HG03280 (cell line): ENCODE results near the gene CITED1.

Source experiments
- ATAC-seq: cut with Tn5 transposase; IDR thresholded peaks from one replicate; pipeline ENCODE4 v1.9.1; 2021; ENCODE audit warnings: mild to moderate bottlenecking, moderate library complexity; ENCODE audit not compliant: unreplicated experiment

Gene CITED1

DNA sequence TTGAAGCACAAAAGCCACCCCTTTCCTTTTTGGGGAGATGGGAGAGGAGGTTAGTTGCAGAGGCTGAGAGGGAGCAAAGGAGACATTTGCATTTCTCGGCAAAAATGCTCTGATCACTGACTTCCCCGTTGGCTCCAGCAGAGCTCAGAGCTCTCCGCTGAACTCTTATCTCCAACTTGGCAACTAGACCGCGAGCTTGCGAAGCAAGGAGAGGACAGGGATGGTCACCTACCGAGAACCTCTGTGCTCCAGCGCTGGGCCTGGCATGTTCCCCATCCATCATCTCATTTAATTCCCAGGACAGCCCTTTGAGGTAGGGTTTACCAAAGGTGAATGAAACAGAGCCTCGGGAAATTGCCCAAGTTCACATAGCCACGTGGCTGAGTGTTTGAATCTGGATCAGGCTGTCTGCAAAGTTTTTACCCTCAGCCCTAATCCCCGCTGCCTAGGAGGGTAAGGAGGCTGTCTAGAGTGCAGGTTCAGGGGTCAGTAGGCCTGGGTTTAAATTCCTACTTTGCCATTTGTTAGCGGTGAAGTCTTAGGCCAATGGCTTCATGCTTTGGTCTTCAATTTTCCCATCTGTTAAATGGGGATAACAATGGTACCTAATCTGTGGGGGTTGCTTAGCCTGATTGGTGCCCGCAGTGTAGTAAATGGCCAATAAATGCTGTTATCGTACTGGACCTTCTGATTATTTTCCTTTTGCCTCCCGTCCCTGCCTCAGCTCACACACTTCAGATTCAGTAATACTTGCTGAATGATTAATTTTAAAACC lies 3.8 kb upstream of the CITED1 start:
- no peak for ATAC-seq

DNA sequence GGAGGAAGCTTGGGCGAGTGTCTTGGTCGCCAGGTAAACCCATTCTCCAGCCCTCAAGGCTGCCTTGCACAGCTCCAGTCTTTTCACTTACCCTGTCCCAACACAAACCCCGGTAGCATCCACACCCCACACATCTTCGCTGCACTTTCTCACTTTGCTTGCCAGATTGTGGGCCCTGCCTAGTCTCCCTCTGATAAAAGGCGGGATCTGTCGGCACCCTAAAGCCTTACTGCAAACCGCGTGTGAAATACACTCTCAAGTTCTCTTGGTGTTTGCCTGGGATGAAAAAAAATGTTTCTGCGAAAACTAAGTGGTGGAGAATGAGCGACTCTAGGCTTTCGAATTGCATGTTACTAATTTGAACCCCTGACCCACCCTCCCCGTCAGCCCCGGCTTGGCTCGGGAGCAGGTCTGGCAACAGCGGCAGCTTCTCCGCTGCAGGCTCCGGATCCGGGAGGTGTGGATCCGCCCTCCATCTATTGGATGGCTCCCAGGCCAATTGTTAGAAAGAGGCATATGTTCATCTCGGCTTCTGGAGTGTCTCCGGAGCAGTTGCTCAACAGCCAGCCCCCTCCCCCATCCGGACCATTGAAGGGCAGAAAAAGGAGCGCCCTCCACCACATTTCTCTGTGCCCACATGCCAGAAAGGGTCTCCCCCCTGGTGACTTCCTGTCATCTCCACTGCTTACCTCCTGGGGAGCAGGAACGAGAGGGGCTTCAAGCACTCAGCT lies 3.0 kb upstream of the CITED1 start:
- ATAC-seq: no peak

DNA sequence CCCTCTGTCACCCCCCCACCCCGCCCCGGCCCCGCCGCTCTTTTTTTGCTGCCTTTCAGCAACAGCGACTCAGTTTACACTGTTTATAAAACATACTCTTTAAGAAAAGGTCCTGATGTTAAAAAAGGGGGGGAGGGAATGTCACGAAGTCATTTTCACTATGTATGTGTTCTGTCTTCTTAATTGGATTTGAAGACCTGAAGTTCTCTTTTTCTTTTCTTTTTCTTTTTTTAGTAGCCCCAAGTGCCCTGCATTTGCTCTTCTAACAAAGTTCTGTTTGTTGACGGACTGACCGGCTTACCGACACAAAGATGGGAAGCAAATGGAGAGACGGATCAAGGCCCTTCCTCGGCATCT lies 2.5 kb upstream of the CITED1 start:
- no peak for ATAC-seq

DNA sequence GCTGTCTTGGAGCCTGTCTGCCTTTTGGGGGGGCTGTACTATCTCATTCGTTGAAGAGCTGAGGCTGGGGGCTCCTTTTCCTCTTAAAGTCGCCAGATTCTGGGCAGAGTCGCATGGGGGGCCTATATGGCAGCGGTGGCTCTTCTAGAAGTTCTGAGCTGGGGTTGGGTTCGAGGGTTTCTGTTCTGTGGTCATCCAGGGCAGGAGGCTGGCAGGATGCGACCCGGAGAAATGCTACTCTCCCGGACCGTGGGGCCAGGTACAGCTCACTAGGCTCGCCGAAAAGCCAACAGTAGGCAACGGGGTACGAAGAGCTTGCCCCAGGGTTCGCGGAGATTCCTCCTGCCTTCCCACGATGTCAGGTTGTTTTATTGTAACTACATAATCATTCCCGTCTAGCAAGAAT lies 1.9 kb upstream of the CITED1 start:
- no peak for ATAC-seq

DNA sequence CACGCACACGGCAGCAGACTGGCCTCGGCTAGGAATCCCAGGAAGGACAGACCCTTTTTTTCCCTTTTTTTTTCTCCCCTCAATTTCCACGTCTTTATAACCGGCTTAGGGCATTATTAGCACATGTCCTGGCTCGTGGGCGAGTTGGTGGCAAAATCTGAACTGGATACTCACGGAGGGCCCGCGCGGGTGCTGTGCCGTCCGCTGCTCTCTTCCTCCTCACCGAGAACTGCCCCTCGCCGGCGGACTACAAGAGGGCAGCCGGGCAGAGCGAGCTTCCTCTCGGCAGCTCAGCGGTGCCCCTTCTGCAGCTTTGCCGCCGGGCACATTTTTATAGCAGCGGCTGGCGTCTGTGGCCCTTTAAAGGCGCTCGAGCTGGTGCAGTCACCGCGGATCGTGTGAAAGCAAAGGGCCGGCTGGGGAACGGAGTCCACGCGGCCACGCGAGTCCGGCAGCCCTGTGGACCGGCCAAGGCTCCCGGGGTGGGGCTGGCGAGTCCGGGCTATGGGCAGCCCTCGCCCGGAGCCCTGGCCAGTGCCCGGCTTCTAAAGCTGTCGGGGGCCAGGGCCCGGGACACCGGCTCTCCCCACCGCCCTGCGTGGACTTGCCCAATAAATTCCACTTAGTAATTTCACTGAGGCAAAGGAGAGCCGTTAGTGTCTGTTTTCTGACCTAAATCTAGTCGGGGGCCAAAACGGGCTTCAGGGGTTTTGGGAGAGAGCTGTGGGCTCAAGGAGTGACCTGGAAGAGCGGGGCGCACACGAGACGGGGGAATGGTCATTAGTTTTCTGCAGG lies 1.3 kb upstream of the CITED1 start:
- ATAC-seq: no peak

DNA sequence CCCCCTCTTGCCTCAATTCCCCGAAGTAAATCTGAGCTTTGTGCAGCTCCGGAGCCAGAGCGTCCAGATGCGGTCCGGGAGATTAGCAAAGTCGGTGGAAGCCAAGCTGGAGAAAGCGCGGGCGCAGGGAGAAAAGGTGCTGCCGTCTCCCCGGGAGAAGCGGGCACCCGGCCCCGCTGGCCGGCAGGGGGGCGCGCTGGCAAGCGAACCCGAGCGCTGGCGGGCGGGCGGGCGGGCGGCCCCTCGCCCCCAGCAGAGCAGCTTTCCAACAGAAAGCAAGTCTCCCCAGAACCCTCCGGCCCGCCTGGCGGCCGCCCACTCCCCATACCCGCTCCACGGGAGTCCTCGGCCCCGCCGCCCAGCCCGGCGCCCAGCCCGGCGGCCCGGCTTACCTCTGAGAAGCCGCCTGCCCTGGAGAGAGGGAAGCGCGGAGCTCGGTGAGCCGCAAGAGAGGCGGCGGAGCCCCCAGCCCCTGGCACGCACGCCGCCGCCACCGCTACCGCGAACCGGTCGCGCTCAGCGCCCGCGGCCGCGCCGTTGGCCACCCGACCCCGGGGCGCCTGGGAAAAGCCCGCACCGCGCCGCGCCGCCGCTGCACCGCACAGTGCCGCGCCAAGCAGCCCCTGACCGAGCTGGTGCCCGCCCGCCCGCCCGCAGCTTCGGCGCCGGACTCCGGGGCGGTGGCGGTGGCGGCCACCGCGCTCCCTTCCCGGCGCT lies 529 bp upstream of the CITED1 start:
- ATAC-seq: no peak

DNA sequence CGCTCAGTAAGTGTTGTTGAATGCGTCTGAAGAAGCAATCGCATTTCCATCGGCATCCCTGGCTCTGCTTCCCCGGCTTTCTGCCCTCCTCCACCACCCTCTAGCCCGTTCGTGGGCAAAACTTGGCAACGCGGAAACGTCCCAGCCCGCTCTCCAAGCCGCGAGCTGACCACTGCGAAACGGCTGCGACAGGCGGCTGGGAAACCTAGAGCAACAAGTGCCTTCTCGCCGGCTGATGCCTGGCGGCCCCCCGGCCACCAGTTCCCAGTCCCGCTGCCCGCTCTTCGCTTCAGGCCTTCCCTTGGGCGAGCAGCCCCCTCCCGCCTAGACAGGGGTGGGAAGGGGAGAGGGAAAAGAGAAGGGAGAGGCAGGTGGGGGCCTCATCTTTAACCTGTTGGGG lies 837 bp downstream of the CITED1 start:
- no peak for ATAC-seq

DNA sequence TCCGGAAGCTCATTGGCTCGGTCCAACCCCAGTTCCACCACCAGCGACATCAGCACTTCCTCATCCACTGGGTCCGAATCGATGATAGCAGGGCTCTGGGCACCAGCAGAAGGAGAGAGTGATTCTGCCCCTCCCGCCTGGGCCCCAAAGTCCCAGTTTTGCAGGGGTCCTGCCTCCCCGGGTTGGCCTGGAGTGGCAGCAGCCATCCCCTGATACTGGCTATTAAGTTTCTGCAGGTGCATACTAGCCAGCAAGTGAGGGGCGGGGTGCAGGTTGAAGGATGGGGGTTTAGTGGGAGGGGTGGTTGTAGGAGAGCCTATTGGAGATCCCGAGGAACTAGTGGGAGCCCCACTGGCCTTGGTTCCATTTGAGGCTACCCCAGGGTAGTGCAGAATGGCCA lies 3.9 kb downstream of the CITED1 start:
- no peak for ATAC-seq

DNA sequence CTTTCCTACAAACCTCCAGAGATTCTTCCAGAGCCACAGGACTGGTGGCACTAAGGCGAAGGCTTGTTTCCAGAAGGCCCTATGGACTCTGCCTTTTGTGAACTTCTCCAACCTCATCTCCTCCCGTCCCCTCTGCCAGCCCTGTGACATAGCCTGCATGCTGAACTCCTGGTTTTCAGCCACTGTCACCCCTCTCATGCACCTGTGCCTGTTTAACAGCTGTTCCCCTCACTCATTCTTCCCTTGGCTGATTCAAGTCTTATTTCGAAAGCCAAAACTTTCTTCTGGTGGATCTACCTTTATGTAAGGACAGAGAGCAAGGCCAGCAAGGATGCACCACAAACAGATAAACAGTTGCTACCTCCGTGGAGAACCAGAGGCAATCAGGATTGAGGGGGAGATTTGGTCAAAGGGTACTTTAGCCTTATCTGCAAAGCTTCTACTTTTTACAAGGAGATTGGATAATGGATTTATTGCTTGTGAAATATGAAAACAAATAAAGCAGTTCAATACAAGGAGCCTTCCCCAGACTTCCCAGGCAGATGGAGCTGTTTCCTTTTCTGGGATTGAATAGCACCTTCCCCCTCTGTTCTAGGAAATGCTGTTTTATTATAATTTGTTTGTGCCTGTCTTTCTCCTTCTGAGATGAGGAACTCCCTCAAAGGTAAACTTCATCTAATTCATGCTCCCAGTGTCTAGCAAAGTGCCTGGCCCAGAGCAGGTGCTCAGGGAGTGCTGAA lies 5.7 kb downstream of the CITED1 start:
- no peak for ATAC-seq

DNA sequence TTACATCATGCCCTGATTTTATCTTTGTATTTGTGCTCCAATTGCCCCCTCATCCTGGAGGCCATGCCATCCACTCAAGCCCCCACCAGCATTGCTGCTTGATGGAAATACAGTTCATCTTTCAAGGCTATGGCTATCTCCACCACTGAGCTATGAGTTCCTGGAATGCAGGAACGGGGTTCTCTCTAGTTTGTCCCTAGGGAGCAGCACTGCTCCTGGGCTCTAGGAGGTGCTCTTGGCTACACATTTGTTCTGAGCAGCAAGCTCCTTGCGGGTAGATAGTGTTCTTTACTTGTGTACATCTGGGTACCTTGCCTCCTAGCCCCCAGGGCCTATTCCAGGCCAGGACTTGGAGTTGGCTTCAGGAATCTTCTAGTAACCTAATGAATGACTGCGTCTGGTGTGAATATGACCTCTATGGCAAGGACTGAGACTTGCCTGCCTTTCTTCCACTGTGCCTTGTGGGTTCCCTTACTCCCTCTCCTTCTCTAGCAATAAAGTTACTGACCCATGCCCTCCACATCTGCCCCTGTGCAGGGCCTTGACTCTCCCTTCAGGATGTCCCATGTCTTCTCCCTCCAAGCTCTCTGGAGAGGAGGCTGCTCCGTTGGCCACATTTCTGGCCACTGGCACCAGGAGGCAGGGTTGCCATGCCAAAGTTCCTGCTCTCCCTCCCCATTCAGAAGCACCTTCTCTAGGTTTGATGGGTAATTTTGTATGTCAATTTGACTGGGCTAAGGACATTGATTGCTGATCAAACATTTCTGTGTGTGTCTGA lies 7.6 kb downstream of the CITED1 start:
- ATAC-seq: no peak

DNA sequence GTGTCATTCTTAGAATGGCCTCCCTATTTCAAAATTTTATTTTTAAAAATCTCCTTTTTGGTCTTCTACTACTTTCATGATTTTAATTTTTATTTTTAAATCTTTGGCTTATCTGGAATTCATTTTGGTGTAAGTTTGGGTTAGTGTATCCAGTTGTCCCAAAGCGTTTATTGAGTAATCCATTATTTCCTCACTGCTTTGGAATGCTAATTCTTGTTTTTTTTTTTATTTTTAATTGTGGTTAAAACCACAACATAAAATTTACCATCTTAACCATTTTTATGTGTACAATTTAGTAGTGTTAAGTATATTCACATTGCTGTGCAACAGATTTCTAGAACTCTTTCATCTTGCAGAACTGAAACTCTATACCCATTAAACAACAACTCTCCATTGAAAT lies 8.7 kb downstream of the CITED1 start:
- no peak for ATAC-seq

DNA sequence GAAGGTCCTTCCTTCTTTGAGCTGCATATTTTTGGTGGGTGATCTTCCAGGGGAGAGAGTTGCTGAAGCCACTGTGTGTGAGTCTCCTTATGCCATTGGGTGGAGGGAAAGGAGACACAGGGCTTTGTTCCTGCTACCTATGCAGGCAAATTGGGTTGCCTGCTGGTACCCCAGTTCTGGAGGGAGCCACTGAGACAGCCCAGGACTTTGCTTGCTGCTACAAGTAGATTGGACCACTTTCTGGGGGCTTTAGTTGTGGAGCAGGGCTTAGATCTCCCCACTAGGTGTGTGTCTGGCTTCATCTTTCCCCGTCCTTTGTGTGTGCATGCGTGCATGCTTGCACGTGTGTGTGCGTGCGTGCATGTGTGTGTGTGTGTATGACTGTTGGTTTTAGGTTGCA lies 10.0 kb downstream of the CITED1 start:
- ATAC-seq: no peak

DNA sequence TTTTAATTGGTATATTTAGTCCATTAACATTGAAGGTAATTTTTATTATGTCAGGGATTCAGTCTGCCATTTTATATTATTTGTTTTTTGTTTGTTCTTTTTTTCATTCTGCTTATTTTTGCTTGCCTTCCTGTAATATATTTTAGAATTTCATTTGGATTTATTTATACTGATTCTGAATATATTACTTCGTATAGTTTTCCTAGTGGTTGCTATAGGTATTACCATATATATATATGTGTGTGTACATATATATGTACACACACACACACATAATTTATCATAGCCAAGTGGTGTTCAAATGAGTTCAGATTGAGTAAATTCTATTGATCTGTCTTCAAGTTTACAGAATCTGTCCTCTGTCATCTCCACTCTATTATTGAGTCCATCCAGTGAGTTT lies 11.2 kb downstream of the CITED1 start:
- ATAC-seq: no peak

DNA sequence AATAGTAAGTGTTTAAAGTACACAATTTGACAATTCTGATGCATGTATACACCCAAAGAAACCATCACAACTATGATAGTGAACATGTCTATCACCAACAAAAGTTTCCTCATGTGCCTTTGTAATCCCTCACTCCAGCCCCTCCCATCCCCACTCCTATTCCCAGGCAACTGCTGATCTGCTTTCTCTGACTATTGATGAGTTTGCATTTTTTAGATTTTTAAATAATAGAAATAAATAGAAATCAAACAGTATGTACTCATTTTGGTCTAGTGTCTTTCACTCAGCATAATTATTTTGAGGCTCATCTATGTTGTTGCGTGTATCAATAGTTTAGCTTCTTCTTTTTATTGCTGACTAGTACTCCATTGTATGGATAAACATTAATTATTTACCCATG lies 23.4 kb downstream of the CITED1 start:
- ATAC-seq: no peak

DNA sequence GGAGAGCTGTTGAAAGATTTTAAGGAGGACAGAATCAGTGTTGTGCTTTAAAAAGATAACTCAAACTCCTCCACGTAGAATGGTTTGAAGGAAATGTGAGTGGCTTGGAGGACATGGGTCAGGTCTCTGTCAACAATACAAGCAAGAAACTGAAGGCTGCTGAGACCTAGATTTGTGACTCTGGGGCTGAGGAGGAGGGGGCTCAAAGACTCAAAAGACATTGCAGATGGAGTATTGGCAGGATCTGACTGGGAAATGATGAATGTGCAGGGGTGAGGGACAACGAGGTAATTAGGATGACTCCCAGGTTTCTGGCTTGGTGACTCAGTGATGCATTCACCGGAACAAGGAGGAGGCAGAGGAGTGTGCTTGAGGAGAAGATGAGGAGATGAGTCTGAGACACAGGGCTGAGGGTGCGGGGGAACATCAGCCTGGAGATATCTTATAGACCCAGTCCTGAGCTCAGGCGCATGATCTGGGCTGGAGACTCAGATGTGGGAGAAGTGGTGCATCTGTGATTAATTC lies 25.3 kb downstream of the CITED1 start:
- no peak for ATAC-seq

DNA sequence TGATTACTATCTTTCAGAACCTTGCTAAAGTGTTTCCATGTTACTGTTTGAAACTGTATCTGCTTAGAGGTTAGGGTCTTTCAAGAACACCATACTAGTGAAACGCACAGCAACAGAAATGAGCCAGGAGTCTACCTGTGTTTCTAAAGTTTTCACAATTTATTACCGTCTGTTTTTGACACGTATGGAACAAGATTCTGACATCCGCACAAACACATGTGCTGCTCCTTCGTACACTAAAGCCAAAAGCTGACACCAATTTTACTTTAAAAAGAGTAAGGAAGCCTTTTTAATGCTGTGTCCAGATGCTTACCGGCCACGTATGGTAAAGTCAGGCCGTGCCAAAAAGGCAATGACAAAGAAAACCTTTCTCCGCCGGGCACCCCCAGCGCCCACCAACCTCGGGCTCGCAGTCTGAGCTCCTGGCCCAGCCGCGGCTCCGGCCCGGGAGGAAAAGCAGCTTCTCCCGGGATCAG lies 29.2 kb downstream of the CITED1 start:
- ATAC-seq: no peak

DNA sequence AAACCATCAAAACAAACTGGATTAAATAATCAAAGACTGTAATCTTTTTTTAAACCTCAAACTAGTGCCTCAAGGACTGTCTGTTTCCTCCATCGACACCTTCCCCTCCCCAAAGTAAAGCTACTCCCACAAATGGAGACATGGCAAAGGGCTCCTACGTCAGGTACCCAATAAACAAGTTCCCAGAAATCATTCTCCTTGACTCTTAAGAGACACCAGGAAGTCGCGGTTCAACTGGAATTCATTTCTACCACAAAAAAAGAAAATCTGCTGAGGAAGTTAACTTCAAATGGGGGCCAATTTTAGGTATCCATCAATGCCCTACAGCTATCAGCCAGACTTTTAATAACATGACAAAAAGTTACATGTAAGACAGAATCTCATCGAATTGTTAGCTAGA lies 31.2 kb downstream of the CITED1 start:
- ATAC-seq: no peak

DNA sequence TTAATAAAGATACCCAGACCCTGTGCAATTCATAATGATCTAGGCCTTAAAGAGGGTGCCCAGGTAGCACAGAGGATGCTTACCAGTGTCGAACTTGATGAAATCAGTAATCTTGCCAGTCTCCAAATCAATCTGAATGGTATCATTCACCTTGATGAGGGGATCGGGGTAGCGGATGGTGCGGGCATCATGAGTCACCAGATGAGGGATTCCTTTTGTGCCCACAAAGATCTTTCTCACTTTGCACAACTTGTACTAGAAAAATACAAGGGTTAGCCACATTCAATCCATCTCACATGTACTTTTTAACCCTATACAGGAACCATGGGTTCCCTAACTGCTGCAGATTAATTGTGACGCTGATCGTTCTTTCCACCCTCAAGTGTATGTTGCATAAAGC lies 32.0 kb downstream of the CITED1 start:
- no peak for ATAC-seq

DNA sequence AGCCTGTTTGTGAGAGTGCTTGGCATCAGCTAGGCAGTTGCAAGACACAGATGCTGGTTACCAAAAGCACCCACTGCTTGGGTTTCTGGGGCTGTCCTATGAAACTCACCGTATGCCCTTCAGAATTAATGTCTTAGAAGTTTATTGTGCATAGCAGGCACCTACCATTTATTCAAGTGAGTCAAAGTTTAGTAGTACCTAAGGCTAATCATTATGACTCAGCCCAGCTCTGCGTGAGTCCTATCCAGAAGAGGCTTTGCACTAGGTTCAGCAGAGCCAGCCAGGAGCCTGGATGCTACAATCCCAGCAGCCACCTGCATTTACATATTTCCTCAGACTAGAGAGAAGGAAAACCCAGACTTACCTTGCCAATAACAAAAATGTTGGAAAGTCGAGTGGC lies 32.8 kb downstream of the CITED1 start:
- ATAC-seq: no peak
